IMR-90 (cell line): Measurements from ENCODE around the gene ESAM. TPM values are rescaled to one million over a fixed set of nuclear protein-coding genes. Genes with fewer than 3 reads are reported as not detected.

Experiments
- ATAC-seq: fragments of 200-7000 bp; cut with Tn5 transposase; 2 replicates; pipeline ENCODE4 v1.9.1; 2020; ENCODE audit warnings: low read depth, mild to moderate bottlenecking, moderate library complexity
- BruUV-seq: library from RNA; stranded (reverse); fragments of 400-500 nt; replicated peaks from 2 replicates; lab custom pipeline; 2021; lab: Mats Ljungman, UMichigan
- CTCF ChIA-PET: fragments of 300-600 bp; formaldehyde crosslinking; extraction: SDS; loops from one replicate; lab custom pipeline; 2021; ENCODE audit warnings: antibody characterized with exemption; lab: Yijun Ruan, JAX
- POLR2A ChIA-PET: fragments of 300-600 bp; sonication (Branson Sonifier 250); formaldehyde crosslinking; loops from one replicate; lab custom pipeline; 2022; ENCODE audit warnings: antibody characterized with exemption; ENCODE audit not compliant: unreplicated experiment; lab: Charles Lee
- DNase-seq: peaks from one replicate; pipeline ENCODE4 v3.0.0; 2013
- H2AFZ ChIP-seq: replicated peaks from 2 replicates; pipeline ENCODE3; 2013; ENCODE audit warnings: low read length, mild to moderate bottlenecking; ENCODE audit not compliant: poor library complexity
- H2AK5ac ChIP-seq: 2 replicates; pipeline ENCODE4 v1.6.1; 2013; ENCODE audit warnings: low read depth, low read length, inconsistent platforms
- H2AK9ac ChIP-seq: replicated peaks from 2 replicates; pipeline ENCODE3; 2013; ENCODE audit warnings: mild to moderate bottlenecking, low read depth, low read length, moderate library complexity; ENCODE audit not compliant: poor library complexity
- H2BK120ac ChIP-seq: 2 replicates; pipeline ENCODE4 v1.6.1; 2013; ENCODE audit warnings: low read depth, low read length, inconsistent platforms
- H2BK15ac ChIP-seq: 3 replicates; pipeline ENCODE4 v1.6.1; 2013; ENCODE audit warnings: low read depth, low read length, inconsistent platforms
- H2BK20ac ChIP-seq: 2 replicates; pipeline ENCODE4 v1.6.1; 2013; ENCODE audit warnings: low read depth, mild to moderate bottlenecking, inconsistent platforms, low read length, moderate library complexity
- H2BK5ac ChIP-seq: 2 replicates; pipeline ENCODE4 v1.6.1; 2013; ENCODE audit warnings: mild to moderate bottlenecking, low read depth, low read length, inconsistent platforms; ENCODE audit not compliant: poor library complexity, severe bottlenecking
- H3K14ac ChIP-seq: replicated peaks from 2 replicates; pipeline ENCODE4 v1.6.1; 2013; ENCODE audit warnings: low read depth, low read length, inconsistent platforms
- H3K18ac ChIP-seq: 2 replicates; pipeline ENCODE4 v1.6.1; 2013; ENCODE audit warnings: low read depth, low read length, control low read depth
- H3K23ac ChIP-seq: 2 replicates; pipeline ENCODE4 v1.6.1; 2013; ENCODE audit warnings: low read depth, low read length, inconsistent platforms
- H3K27ac ChIP-seq: 2 replicates; pipeline ENCODE4 v1.5.1; 2013; ENCODE audit warnings: mild to moderate bottlenecking, control low read depth, low read length; ENCODE audit not compliant: insufficient read depth
- H3K27me3 ChIP-seq: 2 replicates; pipeline ENCODE4 v1.6.1; 2013; ENCODE audit warnings: low read length; ENCODE audit not compliant: control insufficient read depth, insufficient read depth
- H3K36me3 ChIP-seq: 2 replicates; pipeline ENCODE4 v1.6.1; 2013; ENCODE audit warnings: low read length, mixed read lengths; ENCODE audit not compliant: control insufficient read depth, insufficient read depth
- H3K4ac ChIP-seq: 2 replicates; pipeline ENCODE4 v1.6.1; 2013; ENCODE audit warnings: low read depth, low read length, inconsistent platforms
- H3K4me1 ChIP-seq: 2 replicates; pipeline ENCODE4 v1.6.1; 2013; ENCODE audit warnings: low read length, mixed read lengths; ENCODE audit not compliant: control insufficient read depth, insufficient read depth
- H3K4me2 ChIP-seq: 2 replicates; pipeline ENCODE4 v1.6.1; 2013; ENCODE audit warnings: low read depth, mild to moderate bottlenecking, control low read depth, low read length, moderate library complexity
- H3K4me3 ChIP-seq: 2 replicates; pipeline ENCODE4 v1.5.1; 2013; ENCODE audit warnings: low read depth, mild to moderate bottlenecking, control low read depth, low read length, moderate library complexity; ENCODE audit not compliant: insufficient read depth
- H3K56ac ChIP-seq: 2 replicates; pipeline ENCODE4 v1.6.1; 2013; ENCODE audit warnings: low read length, inconsistent platforms; ENCODE audit not compliant: insufficient read depth; ENCODE audit errors: extremely low read depth
- H3K79me1 ChIP-seq, 2 experiments: 2 replicates each; pipeline ENCODE4 v1.6.1; 2013; ENCODE audit warnings: low read length in 2 of 2, inconsistent platforms in 1 of 2, low read depth in 1 of 2
- H3K9ac ChIP-seq: 2 replicates; pipeline ENCODE4 v1.6.1; 2013; ENCODE audit warnings: low read depth, low read length, control low read depth
- H3K9me1 ChIP-seq: 2 replicates; pipeline ENCODE4 v1.6.1; 2013; ENCODE audit warnings: low read length, inconsistent platforms; ENCODE audit not compliant: insufficient read depth
- H3K9me3 ChIP-seq: 2 replicates; pipeline ENCODE4 v1.6.1; 2013; ENCODE audit warnings: low read length; ENCODE audit not compliant: control insufficient read depth, insufficient read depth
- H4K20me1 ChIP-seq: 2 replicates; pipeline ENCODE4 v1.6.1; 2013; ENCODE audit warnings: low read length, inconsistent platforms; ENCODE audit not compliant: insufficient read depth
- H4K5ac ChIP-seq: 2 replicates; pipeline ENCODE4 v1.6.1; 2013; ENCODE audit warnings: mild to moderate bottlenecking, low read depth, low read length, control low read depth
- H4K8ac ChIP-seq, 2 experiments: 2 replicates each; pipeline ENCODE4 v1.6.1; 2013; ENCODE audit warnings: low read depth in 2 of 2, low read length in 2 of 2, control low read depth in 1 of 2, inconsistent platforms in 1 of 2
- H4K91ac ChIP-seq: 2 replicates; pipeline ENCODE4 v1.6.1; 2013; ENCODE audit warnings: low read depth, low read length, inconsistent platforms; ENCODE audit not compliant: insufficient read depth
- BHLHE40 ChIP-seq: fragments of 150-350 bp; IDR thresholded peaks from 2 replicates; pipeline ENCODE4 v1.6.1; 2016; ENCODE audit warnings: mild to moderate bottlenecking, low read depth, low read length
- CEBPB ChIP-seq: IDR thresholded peaks from 2 replicates; pipeline ENCODE4 v1.6.1; 2012; ENCODE audit warnings: low read depth, low read length, improper control_type of control experiment
- CHD1 ChIP-seq: IDR thresholded peaks from 2 replicates; pipeline ENCODE4 v1.6.1; 2012; ENCODE audit warnings: low read depth, low read length, improper control_type of control experiment
- FOS ChIP-seq: fragments of 150-350 bp; IDR thresholded peaks from 2 replicates; pipeline ENCODE4 v1.6.1; 2016; ENCODE audit warnings: low read depth, low read length
- MAFK ChIP-seq: IDR thresholded peaks from 2 replicates; pipeline ENCODE4 v1.6.1; 2012; ENCODE audit warnings: low read depth, low read length, improper control_type of control experiment
- MAZ ChIP-seq: IDR thresholded peaks from 2 replicates; pipeline ENCODE4 v1.6.1; 2012; ENCODE audit warnings: low read depth, mild to moderate bottlenecking, low read length, improper control_type of control experiment, moderate library complexity, borderline replicate concordance
- MXI1 ChIP-seq: IDR thresholded peaks from 2 replicates; pipeline ENCODE4 v1.6.1; 2012; ENCODE audit warnings: low read depth, mild to moderate bottlenecking, low read length, moderate library complexity, borderline replicate concordance
- NFE2L2 ChIP-seq: fragments of 150-350 bp; IDR thresholded peaks from 2 replicates; pipeline ENCODE4 v1.6.1; 2016; ENCODE audit warnings: low read depth, mild to moderate bottlenecking, low read length
- POLR2A ChIP-seq: IDR thresholded peaks from 2 replicates; pipeline ENCODE4 v1.6.1; 2012; ENCODE audit warnings: mild to moderate bottlenecking, low read depth, low read length
- RAD21 ChIP-seq: IDR thresholded peaks from 2 replicates; pipeline ENCODE4 v1.6.1; 2012; ENCODE audit warnings: low read length, improper control_type of control experiment
- RFX5 ChIP-seq: IDR thresholded peaks from 2 replicates; pipeline ENCODE4 v1.8.0; 2012; ENCODE audit warnings: low read depth, mild to moderate bottlenecking, low read length, moderate library complexity
- WGBS, 2 experiments: methylation state at CpG; one replicate each; pipeline versions ENCODE4 v1.1.5 to v1.1.7; 2013; ENCODE audit warnings: missing lambda C conversion rate in 2 of 2; ENCODE audit not compliant: insufficient read length in 1 of 2; ENCODE audit errors: extremely low coverage in 2 of 2; 5-methylcytosine and 5-hydroxymethylcytosine counted together
- dilution Hi-C: fragments of 300-500 bp; cut with HindIII; formaldehyde crosslinking; loops from one replicate; pipeline ENCODE4 v1.14.3; 2018; ENCODE audit warnings: low sequenced_read_pairs; ENCODE audit not compliant: unreplicated experiment
- in situ Hi-C: fragments of 300-500 bp; cut with MboI; formaldehyde crosslinking; loops from 3 replicates; pipeline ENCODE4 v1.14.3; 2019; ENCODE audit warnings: low sequenced_read_pairs, inconsistent platforms, mixed read lengths
- intact Hi-C: fragments of 100-400 bp; cut with micrococcal nuclease; formaldehyde crosslinking; loops from 2 replicates; pipeline ENCODE4 v1.10.0; 2022
- polyA plus RNA-seq, 3 experiments: library from polyadenylated mRNA; depleted of rRNA; stranded (reverse); fragments of >200 nt; gene quantifications; 2 replicates each; pipeline ENCODE4 v1.2.3, GENCODE V29; 2012; ENCODE audit warnings: low replicate concordance in 1 of 3
- total RNA-seq: library from RNA; depleted of rRNA; stranded (reverse); fragments of >200 nt; gene quantifications from 2 replicates; pipeline ENCODE4 v1.2.3, GENCODE V29; 2012
- TF ChIP-seq, protein P1 (sequence below): fragments of 150-350 bp; IDR thresholded peaks from 2 replicates; pipeline ENCODE4 v1.6.1; 2016; ENCODE audit warnings: low read depth, mild to moderate bottlenecking, low read length, moderate library complexity, borderline replicate concordance
- TF ChIP-seq, protein P2 (sequence below): fragments of 150-350 bp; IDR thresholded peaks from 2 replicates; pipeline ENCODE4 v1.6.1; 2017; ENCODE audit warnings: mild to moderate bottlenecking, antibody characterized with exemption, low read length, low read depth
- TF ChIP-seq, protein P3 (sequence below): conservative IDR thresholded peaks from 2 replicates; pipeline ENCODE4 v1.5.1; 2012; ENCODE audit warnings: mild to moderate bottlenecking, low read depth, low read length, improper control_type of control experiment

ESAM gene
- total and polyA plus RNA-seq, 2 of the 4 experiments (the other 2 are of a cell fraction) = under 0.01 to 0.12 TPM

DNA sequence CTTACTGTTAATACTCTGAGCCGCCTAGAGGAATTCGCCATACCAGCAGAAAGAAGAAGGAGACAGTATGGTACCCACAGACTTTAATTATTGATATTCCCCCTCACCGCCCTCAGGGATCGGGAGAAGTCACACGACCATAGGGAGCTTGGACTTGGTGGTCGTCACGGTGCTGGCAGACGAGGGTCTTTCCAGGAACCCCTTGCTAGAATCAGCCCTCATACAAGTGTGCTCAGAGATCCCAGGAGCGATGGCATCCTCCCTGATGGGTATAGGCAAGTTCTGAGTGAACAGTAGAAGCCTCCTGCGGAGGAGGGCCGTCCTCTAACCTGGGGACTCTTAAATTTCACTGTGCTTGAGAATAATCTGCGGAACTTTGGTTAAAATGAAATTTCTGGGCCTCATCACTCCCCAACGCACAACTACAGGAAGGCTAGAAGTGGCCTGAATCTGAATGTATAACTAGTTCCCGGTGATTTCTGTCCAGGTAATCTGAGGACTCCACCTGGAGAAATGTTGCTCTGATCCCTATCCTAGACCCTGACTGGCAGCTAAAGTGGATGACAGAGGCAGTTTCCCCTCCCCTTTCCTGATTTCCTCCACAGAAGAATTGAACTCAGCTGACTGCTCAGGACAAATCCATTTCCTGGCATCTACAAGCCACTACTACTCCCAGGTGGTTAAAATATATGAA, 14.5 kb downstream of the ESAM start:
- Histone ChIP-seq H3K9ac (no peak overlapping the region), H3K79me1 (no peaks in the 10 kb centered on the region; a peak in 1 of 4 replicates), H3K4me3 (no peak overlapping the region), H2AK5ac (peak overlapping the region; percentile 59), H3K4ac (peak overlapping the region; percentile 58), H3K4me2 (no peak overlapping the region; the same call in 1 of the 2 replicates), H3K36me3 (no peaks in the 10 kb centered on the region), H3K9me3 (no peaks in the 10 kb centered on the region), H2AK9ac (peak overlapping the region; percentile 18), H3K23ac (no peak overlapping the region), H2AFZ (peak overlapping the region; percentile 89), H3K18ac (no peak overlapping the region; the same call in 1 of the 2 replicates), H3K9me1 (peaks cover 14% of the 10 kb centered on the region), H2BK5ac (peak overlapping the region; percentile 12), H2BK20ac (peak overlapping the region; percentile 41; the same call in 1 of the 2 replicates), H3K27ac (no peak overlapping the region), H3K4me1 (peaks cover 10% of the 10 kb centered on the region), H4K91ac (peak overlapping the region; percentile 14), H4K20me1 (no peaks in the 10 kb centered on the region), H4K5ac (no peak overlapping the region), H2BK15ac (peak overlapping the region; percentile 26; the same call in 2 of the 3 replicates), H3K56ac (no peak overlapping the region), H3K14ac (0 out of 2 replicates have a peak overlapping the region, but pooled peaks have one; percentile 7), H2BK120ac (peak overlapping the region; percentile 6; the same call in 1 of the 2 replicates), H4K8ac (peak overlapping the region; percentile 30 to 79; a peak in 3 of 4 replicates), H3K27me3 (no peaks in the 10 kb centered on the region; the same call in 1 of the 2 replicates)
- ATAC-seq (no peak), DNase-seq (no peak)
- 60% methylated on average over 2 of the region's 14 CpGs; no CpG with 5 or more reads in 1 of the 2 experiments for WGBS, 2 experiments
- CTCF ChIA-PET = interaction anchor here (1.3 kb wide), 2 partner anchors 10 to 129 kb away, joined by 3 to 5 read pairs; no protein-coding TSS in a partner anchor
- dilution Hi-C loops = no loop called here
- intact Hi-C loops = loop anchor here (10.0 kb wide), 1 partner anchor 73 kb away; the partner anchor contains the start of genes SIAE and SPA17
- in situ Hi-C loops = no loop called here
- BruUV-seq = no TSS peak
- POLR2A ChIA-PET = no interaction called here
- TF ChIP-seq NFE2L2 (no peak), MXI1 (no peak), BHLHE40 (no peak), MAFK (no peak), RFX5 (no peak), RAD21 (no peak), CHD1 (no peak), CEBPB (no peak), FOS (no peak), POLR2A (no peak), MAZ (no peak)
- TF ChIP-seq, protein P1, sequence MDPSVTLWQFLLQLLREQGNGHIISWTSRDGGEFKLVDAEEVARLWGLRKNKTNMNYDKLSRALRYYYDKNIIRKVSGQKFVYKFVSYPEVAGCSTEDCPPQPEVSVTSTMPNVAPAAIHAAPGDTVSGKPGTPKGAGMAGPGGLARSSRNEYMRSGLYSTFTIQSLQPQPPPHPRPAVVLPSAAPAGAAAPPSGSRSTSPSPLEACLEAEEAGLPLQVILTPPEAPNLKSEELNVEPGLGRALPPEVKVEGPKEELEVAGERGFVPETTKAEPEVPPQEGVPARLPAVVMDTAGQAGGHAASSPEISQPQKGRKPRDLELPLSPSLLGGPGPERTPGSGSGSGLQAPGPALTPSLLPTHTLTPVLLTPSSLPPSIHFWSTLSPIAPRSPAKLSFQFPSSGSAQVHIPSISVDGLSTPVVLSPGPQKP = no peak
- TF ChIP-seq, protein P2, sequence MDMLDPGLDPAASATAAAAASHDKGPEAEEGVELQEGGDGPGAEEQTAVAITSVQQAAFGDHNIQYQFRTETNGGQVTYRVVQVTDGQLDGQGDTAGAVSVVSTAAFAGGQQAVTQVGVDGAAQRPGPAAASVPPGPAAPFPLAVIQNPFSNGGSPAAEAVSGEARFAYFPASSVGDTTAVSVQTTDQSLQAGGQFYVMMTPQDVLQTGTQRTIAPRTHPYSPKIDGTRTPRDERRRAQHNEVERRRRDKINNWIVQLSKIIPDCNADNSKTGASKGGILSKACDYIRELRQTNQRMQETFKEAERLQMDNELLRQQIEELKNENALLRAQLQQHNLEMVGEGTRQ = no peak
- TF ChIP-seq, protein P3, sequence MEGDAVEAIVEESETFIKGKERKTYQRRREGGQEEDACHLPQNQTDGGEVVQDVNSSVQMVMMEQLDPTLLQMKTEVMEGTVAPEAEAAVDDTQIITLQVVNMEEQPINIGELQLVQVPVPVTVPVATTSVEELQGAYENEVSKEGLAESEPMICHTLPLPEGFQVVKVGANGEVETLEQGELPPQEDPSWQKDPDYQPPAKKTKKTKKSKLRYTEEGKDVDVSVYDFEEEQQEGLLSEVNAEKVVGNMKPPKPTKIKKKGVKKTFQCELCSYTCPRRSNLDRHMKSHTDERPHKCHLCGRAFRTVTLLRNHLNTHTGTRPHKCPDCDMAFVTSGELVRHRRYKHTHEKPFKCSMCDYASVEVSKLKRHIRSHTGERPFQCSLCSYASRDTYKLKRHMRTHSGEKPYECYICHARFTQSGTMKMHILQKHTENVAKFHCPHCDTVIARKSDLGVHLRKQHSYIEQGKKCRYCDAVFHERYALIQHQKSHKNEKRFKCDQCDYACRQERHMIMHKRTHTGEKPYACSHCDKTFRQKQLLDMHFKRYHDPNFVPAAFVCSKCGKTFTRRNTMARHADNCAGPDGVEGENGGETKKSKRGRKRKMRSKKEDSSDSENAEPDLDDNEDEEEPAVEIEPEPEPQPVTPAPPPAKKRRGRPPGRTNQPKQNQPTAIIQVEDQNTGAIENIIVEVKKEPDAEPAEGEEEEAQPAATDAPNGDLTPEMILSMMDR = no peak
